ENCODE data around the gene TP73. TPM values are rescaled to one million over a fixed set of nuclear protein-coding genes. Genes with fewer than 3 reads are reported as not detected.
A peak's percentile ranks its signal among the peaks of the same experiment; 100 is the strongest.

TP73 gene
- total and polyA plus RNA-seq, 2 donors, result 0.09 to 0.63 TPM

DNA sequence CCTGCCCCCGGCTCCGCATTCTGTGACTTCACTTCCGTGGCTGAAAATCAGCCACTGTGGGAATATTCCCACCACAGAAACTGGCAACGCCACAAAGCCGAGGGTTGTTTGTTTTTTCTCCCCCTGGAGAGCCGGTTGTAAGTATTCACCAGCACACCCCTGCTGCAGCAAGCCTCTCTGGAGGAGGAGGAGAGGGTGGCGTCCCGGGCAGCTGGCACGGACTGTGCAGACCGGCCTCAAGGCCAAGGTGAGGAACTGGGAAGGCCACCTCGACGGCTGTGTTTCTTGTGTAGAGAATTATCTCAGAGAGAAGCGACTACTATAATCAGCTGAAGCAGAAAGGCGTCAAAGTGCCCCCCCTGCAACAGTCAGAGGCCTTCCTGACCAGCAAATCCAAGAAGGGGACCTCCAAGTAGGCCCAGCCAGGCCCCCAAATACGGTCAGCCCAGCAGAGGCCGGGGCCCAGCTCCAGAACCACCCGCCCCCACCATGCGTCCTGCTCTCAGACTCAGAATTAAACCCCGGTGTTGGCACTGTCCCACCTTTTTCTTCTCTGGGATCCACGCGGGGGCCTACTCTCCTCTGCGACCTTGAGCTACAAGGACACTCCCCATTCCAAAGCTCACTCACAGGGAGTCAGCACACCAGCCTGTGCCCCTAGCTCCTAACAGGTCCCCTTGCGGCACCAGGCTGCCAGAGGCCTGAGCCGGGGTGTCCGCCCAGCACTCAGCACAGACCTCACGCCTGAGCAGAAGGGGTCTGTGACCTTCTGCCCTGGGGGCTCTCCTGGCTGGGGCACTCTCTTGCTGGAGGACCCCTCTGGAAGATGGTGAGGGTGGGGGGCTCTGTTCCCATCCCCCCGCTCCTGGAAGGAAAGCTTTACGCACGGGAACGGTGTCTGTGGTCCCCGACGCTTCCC lies 119.1 kb downstream of the TP73 start:
- DNase-seq (ENCODE audit: extremely low spot score), result no peak
- Histone ChIP-seq H3K36me3 (ENCODE audit: insufficient read depth) (no peaks in the 10 kb centered on the region), H3K27ac (ENCODE audit: low read depth) (no peak overlapping the region), H3K4me1 (ENCODE audit: insufficient read depth) (no peaks in the 10 kb centered on the region), H3K4me3 (ENCODE audit: low read depth, low read length) (peak overlapping the region; percentile 53)
- WGBS, result 38% methylated on average over 32 of the region's 32 CpGs

- H3K4me1 ChIP-seq (ENCODE audit: insufficient read depth), result no peaks in the 10 kb centered on the region
- peak overlapping the region; percentile 53 for H3K4me3 ChIP-seq (ENCODE audit: low read depth, low read length)
- H3K27ac ChIP-seq (ENCODE audit: low read depth), result no peak overlapping the region
- 1% methylated on average over 58 of the region's 61 CpGs for WGBS
- no peaks in the 10 kb centered on the region for H3K36me3 ChIP-seq (ENCODE audit: insufficient read depth)
- DNase-seq (ENCODE audit: extremely low spot score), result peak; percentile 71
Observed at GRCh38 chr1:3772027-3772714, 119.9 kb downstream of the TP73 start.

DNA sequence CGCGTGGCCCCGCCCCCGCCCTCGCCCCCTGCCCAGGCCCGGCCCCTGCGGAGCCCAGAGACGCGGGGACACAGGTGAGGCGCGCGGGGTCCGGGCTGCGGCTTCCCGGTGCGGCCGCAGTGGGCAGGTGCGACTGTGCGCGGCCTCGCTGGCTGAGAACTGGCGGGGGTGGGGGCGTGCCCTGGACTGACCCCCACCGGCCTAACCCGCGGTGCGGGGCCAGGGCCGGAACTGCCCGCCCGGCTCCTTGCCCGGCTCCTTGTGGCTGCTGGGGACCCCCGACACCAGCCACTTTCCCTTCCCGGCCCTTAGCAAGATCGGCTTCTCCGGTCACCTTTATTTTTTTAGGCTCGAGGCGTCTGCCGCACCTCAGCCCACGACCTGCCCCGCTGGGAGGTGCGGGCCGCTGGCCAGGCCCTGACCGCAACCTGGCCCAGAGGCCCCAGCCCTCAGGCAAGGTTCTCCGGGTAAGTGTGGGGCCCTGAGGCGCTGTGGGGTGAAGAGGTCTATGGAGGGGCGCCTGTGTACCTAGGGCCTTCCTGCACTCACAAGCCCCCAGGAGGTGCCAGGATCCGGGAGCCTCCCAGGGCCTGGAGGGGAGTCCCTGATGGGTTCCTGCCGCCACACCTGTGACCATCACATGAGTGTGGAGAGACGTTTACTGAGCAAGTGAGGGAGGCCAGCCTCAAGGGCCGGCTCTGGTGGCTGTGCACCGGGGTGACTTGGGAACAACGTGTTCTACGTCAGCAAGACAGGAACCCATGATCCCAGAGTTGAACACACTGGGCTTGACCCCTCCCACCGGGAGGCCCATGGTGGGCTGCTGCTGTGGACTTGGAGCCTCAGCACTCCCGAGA lies 120.6 kb downstream of the TP73 start, which contains the start of gene SMIM1:
Gene SMIM1 (plus strand): TSS at position 35 of the 857 bp plus-strand sequence. CDS start 2,625 bp downstream, outside the sequence.
- Histone ChIP-seq H3K36me3 (ENCODE audit: insufficient read depth) (no peaks in the 10 kb centered on the region), H3K4me1 (ENCODE audit: insufficient read depth) (no peaks in the 10 kb centered on the region), H3K27ac (ENCODE audit: low read depth) (no peak within 1 kb of the TSS), H3K4me3 (ENCODE audit: low read depth, low read length) (peak within 1 kb of the TSS; percentile 53)
- WGBS, result 16% methylated on average over 55 of the region's 55 CpGs
- DNase-seq (ENCODE audit: extremely low spot score), result no peak

DNA sequence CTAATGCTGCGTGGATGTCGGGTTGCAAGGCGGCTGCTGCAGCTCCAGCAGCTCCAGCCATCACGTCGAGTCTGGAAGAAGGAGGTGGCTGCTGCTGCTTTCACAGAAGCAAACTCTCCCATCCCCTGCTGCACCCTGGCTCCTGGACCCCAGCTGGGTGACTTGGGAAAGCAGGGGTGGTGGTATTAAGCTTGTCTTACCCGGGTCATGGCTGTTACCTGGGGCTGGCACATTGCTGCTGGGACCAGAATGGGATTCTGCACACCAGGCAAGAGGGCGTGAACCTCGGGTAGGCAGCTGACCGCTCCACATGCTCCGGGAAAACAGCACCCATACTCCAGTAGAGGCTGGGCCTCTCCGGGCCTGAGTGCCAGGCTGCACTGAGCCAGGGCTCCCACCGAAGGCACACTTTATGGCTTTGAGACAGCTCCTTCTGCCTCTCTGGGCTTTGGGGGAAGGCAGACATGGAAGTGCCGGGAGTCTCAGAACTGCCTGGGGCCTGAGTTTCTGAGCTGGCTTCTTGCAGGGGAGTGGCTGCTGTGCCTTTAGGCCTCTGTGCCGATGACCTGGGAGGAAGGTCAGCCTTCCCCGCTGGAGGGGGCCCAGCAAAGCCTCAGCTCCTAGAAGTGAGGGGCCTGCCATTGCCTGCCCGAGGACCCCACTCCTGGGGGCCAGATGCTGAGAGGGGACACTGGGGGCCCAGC lies 121.4 kb downstream of the TP73 start:
- Histone ChIP-seq H3K4me1 (ENCODE audit: insufficient read depth) (no peaks in the 10 kb centered on the region), H3K4me3 (ENCODE audit: low read depth, low read length) (no peak overlapping the region), H3K36me3 (ENCODE audit: insufficient read depth) (no peaks in the 10 kb centered on the region), H3K27ac (ENCODE audit: low read depth) (no peak overlapping the region)
- no peak for DNase-seq (ENCODE audit: extremely low spot score)
- WGBS, result 73% methylated on average over 16 of the region's 16 CpGs

GRCh38 chr1:3774276-3774945 lies 122.1 kb downstream of the TP73 start:
- no peak overlapping the region for H3K4me3 ChIP-seq (ENCODE audit: low read depth, low read length)
- H3K36me3 ChIP-seq (ENCODE audit: insufficient read depth), result no peaks in the 10 kb centered on the region
- no peaks in the 10 kb centered on the region for H3K4me1 ChIP-seq (ENCODE audit: insufficient read depth)
- H3K27ac ChIP-seq (ENCODE audit: low read depth), result no peak overlapping the region
- WGBS, result 80% methylated on average over 19 of the region's 19 CpGs
- DNase-seq (ENCODE audit: extremely low spot score), result no peak

DNA sequence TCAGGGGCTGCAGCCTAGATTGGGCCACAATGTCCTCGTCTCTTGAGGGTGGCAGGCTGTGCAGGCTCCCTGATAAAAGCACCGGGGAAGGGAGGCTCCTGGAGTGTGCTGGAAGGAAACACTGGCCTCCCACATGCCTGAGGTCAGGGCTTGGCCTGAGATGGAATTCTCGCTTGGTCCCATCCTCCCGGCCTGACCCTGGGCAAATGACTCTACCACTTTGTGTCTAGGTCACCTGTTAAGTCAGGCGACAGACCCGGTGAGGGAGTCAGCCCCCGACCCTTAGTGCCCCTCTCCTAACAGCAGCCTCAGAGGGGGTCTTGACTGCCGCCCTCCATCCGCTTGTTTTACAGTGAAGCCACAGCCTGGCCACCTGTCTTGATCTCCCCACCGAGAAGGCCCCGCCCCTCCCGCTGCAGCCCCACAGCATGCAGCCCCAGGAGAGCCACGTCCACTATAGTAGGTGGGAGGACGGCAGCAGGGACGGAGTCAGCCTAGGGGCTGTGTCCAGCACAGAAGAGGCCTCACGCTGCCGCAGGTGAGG lies 122.7 kb downstream of the TP73 start:
- DNase-seq (ENCODE audit: extremely low spot score), result no peak
- no peak overlapping the region for H3K27ac ChIP-seq (ENCODE audit: low read depth)
- 49% methylated on average over 17 of the region's 17 CpGs for WGBS
- H3K4me3 ChIP-seq (ENCODE audit: low read depth, low read length), result no peak overlapping the region
- no peaks in the 10 kb centered on the region for H3K4me1 ChIP-seq (ENCODE audit: insufficient read depth)
- no peaks in the 10 kb centered on the region for H3K36me3 ChIP-seq (ENCODE audit: insufficient read depth)

- DNase-seq (ENCODE audit: extremely low spot score), result no peak
- WGBS, result 31% methylated on average over 27 of the region's 27 CpGs
- H3K27ac ChIP-seq (ENCODE audit: low read depth), result no peak overlapping the region
- H3K4me1 ChIP-seq (ENCODE audit: insufficient read depth), result no peaks in the 10 kb centered on the region
- no peak overlapping the region for H3K4me3 ChIP-seq (ENCODE audit: low read depth, low read length)
- H3K36me3 ChIP-seq (ENCODE audit: insufficient read depth), result no peaks in the 10 kb centered on the region
Observed at GRCh38 chr1:3775490-3776230, 123.3 kb downstream of the TP73 start.

- H3K36me3 ChIP-seq (ENCODE audit: insufficient read depth), result peaks cover 2% of the 10 kb centered on the region
- WGBS, result 69% methylated on average over 21 of the region's 21 CpGs
- no peak overlapping the region for H3K4me3 ChIP-seq (ENCODE audit: low read depth, low read length)
- no peak for DNase-seq (ENCODE audit: extremely low spot score)
- H3K27ac ChIP-seq (ENCODE audit: low read depth), result no peak overlapping the region
- no peaks in the 10 kb centered on the region for H3K4me1 ChIP-seq (ENCODE audit: insufficient read depth)
Observed at GRCh38 chr1:3776231-3776961, 124.1 kb downstream of the TP73 start.

GRCh38 chr1:3777078-3777547 lies 124.8 kb downstream of the TP73 start:
- 82% methylated on average over 10 of the region's 10 CpGs for WGBS
- peaks cover 2% of the 10 kb centered on the region for H3K36me3 ChIP-seq (ENCODE audit: insufficient read depth)
- no peak overlapping the region for H3K27ac ChIP-seq (ENCODE audit: low read depth)
- H3K4me1 ChIP-seq (ENCODE audit: insufficient read depth), result no peaks in the 10 kb centered on the region
- no peak overlapping the region for H3K4me3 ChIP-seq (ENCODE audit: low read depth, low read length)
- no peak for DNase-seq (ENCODE audit: extremely low spot score)

DNA sequence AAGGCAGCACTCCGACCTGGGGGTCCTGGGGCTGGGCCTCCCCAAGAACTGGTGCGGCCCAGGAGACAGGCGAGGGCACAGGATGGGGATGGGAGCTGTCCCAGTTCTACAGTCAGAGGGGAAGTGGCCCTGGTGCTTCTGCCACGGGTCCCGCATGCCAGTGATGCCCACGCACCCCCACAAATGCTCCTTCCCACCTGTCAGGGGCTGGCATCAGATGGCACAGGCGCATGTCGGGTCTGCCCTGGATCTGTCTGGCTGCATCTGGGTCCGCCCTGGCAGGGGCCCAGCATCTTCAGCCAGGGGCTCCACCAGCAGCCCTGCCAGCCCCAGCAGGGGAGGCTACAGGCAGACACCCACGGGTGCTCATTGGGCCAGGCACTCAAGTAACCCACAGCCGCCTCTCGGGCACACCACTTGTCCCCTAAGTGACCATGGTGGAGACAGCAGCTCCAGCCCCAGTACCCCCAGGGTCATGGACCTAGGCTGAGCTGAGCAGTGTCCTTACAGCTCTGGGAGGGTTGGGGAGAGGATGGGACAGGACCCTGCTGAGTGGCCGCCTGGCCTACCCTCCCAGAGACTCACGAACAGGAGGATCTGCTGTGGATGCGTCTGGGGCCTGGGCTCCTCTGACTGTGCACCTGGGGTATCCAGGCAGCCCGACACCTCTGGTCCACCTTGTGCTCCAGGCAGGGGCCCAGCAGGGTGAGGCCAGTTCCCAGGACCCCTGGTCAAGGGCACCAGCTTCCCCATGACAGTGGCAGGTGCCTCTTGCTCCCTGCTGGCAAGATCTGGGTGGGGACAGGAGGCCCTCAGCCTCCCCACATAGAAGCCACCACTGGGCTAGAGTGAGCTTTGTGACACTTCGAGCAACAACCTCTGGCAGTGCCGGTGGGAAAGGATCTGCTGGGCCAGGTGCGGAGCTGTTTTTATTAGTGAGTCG lies 125.6 kb downstream of the TP73 start:
- Histone ChIP-seq H3K4me1 (ENCODE audit: insufficient read depth) (no peaks in the 10 kb centered on the region), H3K27ac (ENCODE audit: low read depth) (no peak overlapping the region), H3K36me3 (ENCODE audit: insufficient read depth) (peaks cover 2% of the 10 kb centered on the region), H3K4me3 (ENCODE audit: low read depth, low read length) (no peak overlapping the region)
- no peak for DNase-seq (ENCODE audit: extremely low spot score)
- WGBS, result 86% methylated on average over 20 of the region's 20 CpGs
